ENCODE measurements around the gene HELZ2. TPM values are rescaled to one million over a fixed set of nuclear protein-coding genes. Genes with fewer than 3 reads are reported as not detected.
"Not testable (repeated sequence)": the region's sequence is repeated elsewhere in the genome, so short reads cannot be mapped to it uniquely, and the experiment has no call there.

HELZ2 gene
- total and polyA plus RNA-seq, 2 donors from 2014 or later = 3.2 to 40.7 TPM

- DNase-seq (no peak), FAIRE-seq (no peak)
- no peaks in the 10 kb centered on the region for H3K27me3 ChIP-seq (ENCODE audit: control insufficient read depth, insufficient read depth, low read length)
- peaks cover 0 to 15% (median 2%) of the 10 kb centered on the region in 3 donors for H3K36me3 ChIP-seq (ENCODE audit: control insufficient read depth in 2 of 3, insufficient read depth in 3 of 3, low read length in 3 of 3)
- intact Hi-C loops (cut with DNase I) = no loop called here
- no peaks in the 10 kb centered on the region for H3K9me3 ChIP-seq (ENCODE audit: control insufficient read depth in 2 of 3, insufficient read depth in 1 of 3, low read length in 3 of 3)
- no peaks in the 10 kb centered on the region for H3K4me1 ChIP-seq (ENCODE audit: control insufficient read depth in 2 of 3, insufficient read depth in 2 of 3, low read depth in 1 of 3, low read length in 3 of 3)
- no peak overlapping the region for H3K27ac ChIP-seq (ENCODE audit: low read depth in 2 of 2, low read length in 2 of 2)
- H3K9ac ChIP-seq (ENCODE audit: low read length in 3 of 3) = no peak overlapping the region
- no peak for TF ChIP-seq CTCF (IDR thresholded peaks at IDR 0.05; ENCODE audit: borderline replicate concordance, extremely low read depth, insufficient read depth)
- no peak overlapping the region for H3K4me3 ChIP-seq (ENCODE audit: low read length in 3 of 3)
Observed at GRCh38 chr20:63606686-63607085, 32.6 kb upstream of the HELZ2 start.

- no peak for TF ChIP-seq CTCF (IDR thresholded peaks at IDR 0.05; ENCODE audit: borderline replicate concordance, extremely low read depth, insufficient read depth)
- FAIRE-seq (no peak), DNase-seq (peak in 1 of 5 donors; percentile 3)
- Histone ChIP-seq H3K9ac (ENCODE audit: low read length in 3 of 3) (no peak overlapping the region), H3K27ac (ENCODE audit: low read depth in 2 of 2, low read length in 2 of 2) (no peak overlapping the region), H3K27me3 (ENCODE audit: control insufficient read depth, insufficient read depth, low read length) (no peaks in the 10 kb centered on the region), H3K36me3 (ENCODE audit: control insufficient read depth in 2 of 3, insufficient read depth in 3 of 3, low read length in 3 of 3) (peaks cover 0 to 34% (median 9%) of the 10 kb centered on the region in 3 donors), H3K4me3 (ENCODE audit: low read length in 3 of 3) (no peak overlapping the region), H3K4me1 (ENCODE audit: control insufficient read depth in 2 of 3, insufficient read depth in 2 of 3, low read depth in 1 of 3, low read length in 3 of 3) (no peaks in the 10 kb centered on the region), H3K9me3 (ENCODE audit: control insufficient read depth in 2 of 3, insufficient read depth in 1 of 3, low read length in 3 of 3) (no peaks in the 10 kb centered on the region)
- intact Hi-C loops (cut with DNase I) = no loop called here
Observed at GRCh38 chr20:63602321-63602720, 28.3 kb upstream of the HELZ2 start.

- H3K4me3 ChIP-seq (ENCODE audit: low read length in 3 of 3); intact Hi-C loops (cut with DNase I); H3K4me1 ChIP-seq (ENCODE audit: control insufficient read depth in 2 of 3, insufficient read depth in 2 of 3, low read depth in 1 of 3, low read length in 3 of 3); H3K9me3 ChIP-seq (ENCODE audit: control insufficient read depth in 2 of 3, insufficient read depth in 1 of 3, low read length in 3 of 3); H3K27me3 ChIP-seq (ENCODE audit: control insufficient read depth, insufficient read depth, low read length); FAIRE-seq; H3K9ac ChIP-seq (ENCODE audit: low read length in 3 of 3); H3K27ac ChIP-seq (ENCODE audit: low read depth in 2 of 2, low read length in 2 of 2): not testable (repeated sequence)
- peak in 1 of 5 donors; percentile 51 for DNase-seq
- peaks cover 0 to 34% (median 9%) of the 10 kb centered on the region in 3 donors for H3K36me3 ChIP-seq (ENCODE audit: control insufficient read depth in 2 of 3, insufficient read depth in 3 of 3, low read length in 3 of 3)
Observed at GRCh38 chr20:63601679-63602078, 27.6 kb upstream of the HELZ2 start.

- TF ChIP-seq CTCF (IDR thresholded peaks at IDR 0.05; ENCODE audit: borderline replicate concordance, extremely low read depth, insufficient read depth) = no peak
- intact Hi-C loops (cut with DNase I) = no loop called here
- H3K4me1 ChIP-seq (ENCODE audit: control insufficient read depth in 2 of 3, insufficient read depth in 2 of 3, low read depth in 1 of 3, low read length in 3 of 3) = no peaks in the 10 kb centered on the region
- H3K4me3 ChIP-seq (ENCODE audit: low read length in 3 of 3) = no peak overlapping the region
- H3K9ac ChIP-seq (ENCODE audit: low read length in 3 of 3) = no peak overlapping the region
- H3K27ac ChIP-seq (ENCODE audit: low read depth in 2 of 2, low read length in 2 of 2) = no peak overlapping the region
- no peaks in the 10 kb centered on the region for H3K27me3 ChIP-seq (ENCODE audit: control insufficient read depth, insufficient read depth, low read length)
- H3K36me3 ChIP-seq (ENCODE audit: control insufficient read depth in 2 of 3, insufficient read depth in 3 of 3, low read length in 3 of 3) = peaks cover 0 to 34% (median 9%) of the 10 kb centered on the region in 3 donors
- FAIRE-seq = no peak
- DNase-seq = peak in 1 of 5 donors; percentile 47
- H3K9me3 ChIP-seq (ENCODE audit: control insufficient read depth in 2 of 3, insufficient read depth in 1 of 3, low read length in 3 of 3) = no peaks in the 10 kb centered on the region
Observed at GRCh38 chr20:63599396-63600050, 25.5 kb upstream of the HELZ2 start.
